ENCODE measurements around the gene ORAI3. TPM values are rescaled to one million over a fixed set of nuclear protein-coding genes. Genes with fewer than 3 reads are reported as not detected.
"Not testable (repeated sequence)": the region's sequence is repeated elsewhere in the genome, so short reads cannot be mapped to it uniquely, and the experiment has no call there.

ORAI3 gene
- polyA plus RNA-seq, 1 experiment = 37.1 TPM

DNA sequence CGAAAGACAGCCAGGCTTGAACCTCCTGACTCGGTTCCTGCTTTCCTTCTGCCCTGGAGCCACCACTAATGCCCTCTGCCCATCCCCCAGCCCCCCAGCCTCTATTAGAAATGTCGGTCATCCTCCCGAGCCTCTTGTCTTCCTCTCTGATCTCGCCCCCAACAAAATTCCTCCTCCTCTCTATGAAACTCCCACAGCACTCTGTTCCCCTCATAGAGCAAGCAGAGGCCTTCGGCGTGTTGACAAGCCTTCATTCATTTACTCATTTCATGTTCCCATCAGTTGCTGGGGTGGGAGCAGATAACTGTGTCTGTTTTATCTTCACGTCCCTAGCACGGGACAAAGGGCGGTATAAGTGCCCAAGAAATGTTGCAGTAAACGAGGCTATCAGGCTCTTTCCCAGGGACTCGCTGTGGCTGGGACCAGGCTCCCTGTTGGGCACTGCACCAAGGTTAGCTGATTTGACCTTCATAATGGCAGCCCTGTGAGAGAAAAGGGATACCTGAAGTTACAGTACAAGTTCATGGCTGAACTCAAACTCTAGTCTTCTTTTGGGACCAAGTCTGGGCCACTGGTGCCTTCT lies 17.7 kb upstream of the ORAI3 start:
- POLR2A ChIA-PET = no interaction called here
- no peak for DNase-seq (ENCODE audit: low read depth)
- H3K36me3 ChIP-seq (ENCODE audit: control insufficient read depth, insufficient read depth, low read length) = peaks cover 33% of the 10 kb centered on the region
- no peak overlapping the region for H3K4me3 ChIP-seq (ENCODE audit: low read depth, low read length)
- H3K27me3 ChIP-seq (ENCODE audit: control insufficient read depth, insufficient read depth, low read length) = no peaks in the 10 kb centered on the region
- CTCF ChIA-PET = interaction anchor here (2.2 to 6.6 kb wide), 2 partner anchors 10 kb away, joined by 9 to 40 read pairs; no protein-coding TSS in a partner anchor
- TF ChIP-seq, protein P1, sequence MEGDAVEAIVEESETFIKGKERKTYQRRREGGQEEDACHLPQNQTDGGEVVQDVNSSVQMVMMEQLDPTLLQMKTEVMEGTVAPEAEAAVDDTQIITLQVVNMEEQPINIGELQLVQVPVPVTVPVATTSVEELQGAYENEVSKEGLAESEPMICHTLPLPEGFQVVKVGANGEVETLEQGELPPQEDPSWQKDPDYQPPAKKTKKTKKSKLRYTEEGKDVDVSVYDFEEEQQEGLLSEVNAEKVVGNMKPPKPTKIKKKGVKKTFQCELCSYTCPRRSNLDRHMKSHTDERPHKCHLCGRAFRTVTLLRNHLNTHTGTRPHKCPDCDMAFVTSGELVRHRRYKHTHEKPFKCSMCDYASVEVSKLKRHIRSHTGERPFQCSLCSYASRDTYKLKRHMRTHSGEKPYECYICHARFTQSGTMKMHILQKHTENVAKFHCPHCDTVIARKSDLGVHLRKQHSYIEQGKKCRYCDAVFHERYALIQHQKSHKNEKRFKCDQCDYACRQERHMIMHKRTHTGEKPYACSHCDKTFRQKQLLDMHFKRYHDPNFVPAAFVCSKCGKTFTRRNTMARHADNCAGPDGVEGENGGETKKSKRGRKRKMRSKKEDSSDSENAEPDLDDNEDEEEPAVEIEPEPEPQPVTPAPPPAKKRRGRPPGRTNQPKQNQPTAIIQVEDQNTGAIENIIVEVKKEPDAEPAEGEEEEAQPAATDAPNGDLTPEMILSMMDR (IDR thresholded peaks at IDR 0.05; ENCODE audit: insufficient read depth, low read depth, low read length) = no peak

DNA sequence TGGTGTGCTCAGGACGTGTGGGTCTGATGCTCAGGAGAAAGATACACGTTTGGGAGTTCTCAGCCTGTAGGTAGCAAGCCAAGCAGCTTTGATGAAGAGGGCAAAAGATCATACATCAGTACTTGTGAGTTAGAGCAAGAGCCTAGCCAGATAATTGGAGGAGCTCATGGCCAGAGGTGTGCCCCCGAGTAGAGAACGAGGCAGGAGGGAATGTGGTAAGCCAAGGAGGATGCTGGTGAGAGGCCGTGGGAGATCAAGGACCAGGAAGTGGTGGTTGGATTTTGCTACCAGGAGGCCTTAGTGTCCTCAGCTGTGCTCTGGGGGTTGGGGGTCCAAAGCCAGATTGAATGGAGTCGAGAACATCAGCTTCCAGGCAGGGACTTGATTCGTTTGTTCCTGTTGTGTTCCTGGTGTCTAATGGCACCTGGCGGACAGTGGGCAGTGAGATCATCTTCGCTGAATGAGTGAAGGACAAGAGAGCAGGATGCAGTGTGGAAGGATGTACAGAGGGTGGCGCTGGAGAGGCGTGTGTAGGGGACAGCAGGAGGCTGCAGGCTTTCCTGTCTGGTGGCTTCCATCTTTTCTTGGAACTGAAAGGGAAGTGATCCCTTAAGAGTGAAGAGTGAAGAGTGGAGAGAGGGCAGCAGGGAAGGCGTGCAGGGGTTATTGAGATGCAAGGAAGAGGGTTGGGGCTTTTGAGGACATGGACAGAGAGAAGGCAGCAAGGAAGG lies 13.9 kb upstream of the ORAI3 start:
- Histone ChIP-seq H3K36me3 (ENCODE audit: control insufficient read depth, insufficient read depth, low read length) (peaks cover 23% of the 10 kb centered on the region), H3K27me3 (ENCODE audit: control insufficient read depth, insufficient read depth, low read length) (no peaks in the 10 kb centered on the region), H3K4me3 (ENCODE audit: low read depth, low read length) (no peak overlapping the region)
- DNase-seq (ENCODE audit: low read depth) = no peak
- ChIA-PET POLR2A (no interaction called here), CTCF (interaction anchor here (1.2 to 2.0 kb wide), 7 partner anchors 10 to 526 kb away, joined by 3 to 16 read pairs (median 4); partner anchors contain the start of genes ZNF646 and ZNF668)
- TF ChIP-seq, protein P1 (IDR thresholded peaks at IDR 0.05; ENCODE audit: insufficient read depth, low read depth, low read length) = peak; percentile 58

DNA sequence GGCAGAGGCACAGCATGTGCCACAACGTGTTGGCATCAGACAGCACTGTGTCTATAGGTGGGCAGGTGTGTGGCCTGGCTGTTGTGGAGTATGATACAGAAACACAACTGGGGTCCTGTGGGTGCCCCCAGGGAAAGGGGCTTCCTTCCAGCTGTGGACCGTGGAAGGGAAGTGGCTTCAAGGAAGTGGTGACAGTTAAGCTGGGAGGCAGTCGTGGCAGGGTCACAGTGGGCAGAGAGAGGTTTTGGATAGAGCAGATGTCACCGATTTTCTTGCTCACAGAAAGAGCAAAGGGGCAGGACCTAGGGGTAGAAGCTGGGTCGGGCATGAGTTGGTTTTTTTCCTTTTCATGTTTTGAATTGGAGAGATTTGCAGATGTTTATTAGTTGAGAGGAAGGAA lies 11.2 kb upstream of the ORAI3 start:
- CTCF ChIA-PET = interaction anchor here (1.9 kb wide), 1 partner anchor 11 kb away, joined by 6 read pairs; no protein-coding TSS in a partner anchor
- POLR2A ChIA-PET = no interaction called here

DNA sequence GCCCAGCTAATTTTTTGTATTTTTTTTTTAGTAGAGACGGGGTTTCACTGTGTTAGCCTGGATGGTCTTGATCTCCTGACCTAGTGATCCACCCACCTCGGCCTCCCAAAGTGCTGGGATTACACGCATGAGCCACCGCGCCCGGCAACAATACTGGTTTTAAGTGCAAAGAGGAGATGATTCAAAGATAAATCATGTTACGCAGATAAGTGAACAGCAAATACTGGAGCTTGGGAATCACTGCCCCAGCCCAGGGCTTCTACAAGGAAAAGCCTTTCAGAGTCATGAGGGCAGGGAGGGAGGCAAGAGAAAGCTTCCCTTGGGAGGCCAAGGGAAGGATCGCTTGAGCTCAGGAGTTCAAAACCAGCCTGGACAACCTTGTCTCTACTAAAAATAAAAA lies 9.3 kb upstream of the ORAI3 start:
- H3K27me3 ChIP-seq (ENCODE audit: control insufficient read depth, insufficient read depth, low read length); H3K4me3 ChIP-seq (ENCODE audit: low read depth, low read length); POLR2A ChIA-PET; DNase-seq (ENCODE audit: low read depth): not testable (repeated sequence)
- peaks cover 23% of the 10 kb centered on the region for H3K36me3 ChIP-seq (ENCODE audit: control insufficient read depth, insufficient read depth, low read length)
- CTCF ChIA-PET = interaction anchor here (0.9 to 7.1 kb wide), 5 partner anchors 12 to 101 kb away, joined by 3 to 40 read pairs (median 27); no protein-coding TSS in a partner anchor

More for the DNA sequence above, 11.2 kb upstream of the ORAI3 start:
- TF ChIP-seq, protein P1 (IDR thresholded peaks at IDR 0.05; ENCODE audit: insufficient read depth, low read depth, low read length) = no peak
- peaks cover 18% of the 10 kb centered on the region for H3K36me3 ChIP-seq (ENCODE audit: control insufficient read depth, insufficient read depth, low read length)
- no peak overlapping the region for H3K4me3 ChIP-seq (ENCODE audit: low read depth, low read length)
- no peaks in the 10 kb centered on the region for H3K27me3 ChIP-seq (ENCODE audit: control insufficient read depth, insufficient read depth, low read length)
- no peak for DNase-seq (ENCODE audit: low read depth)

DNA sequence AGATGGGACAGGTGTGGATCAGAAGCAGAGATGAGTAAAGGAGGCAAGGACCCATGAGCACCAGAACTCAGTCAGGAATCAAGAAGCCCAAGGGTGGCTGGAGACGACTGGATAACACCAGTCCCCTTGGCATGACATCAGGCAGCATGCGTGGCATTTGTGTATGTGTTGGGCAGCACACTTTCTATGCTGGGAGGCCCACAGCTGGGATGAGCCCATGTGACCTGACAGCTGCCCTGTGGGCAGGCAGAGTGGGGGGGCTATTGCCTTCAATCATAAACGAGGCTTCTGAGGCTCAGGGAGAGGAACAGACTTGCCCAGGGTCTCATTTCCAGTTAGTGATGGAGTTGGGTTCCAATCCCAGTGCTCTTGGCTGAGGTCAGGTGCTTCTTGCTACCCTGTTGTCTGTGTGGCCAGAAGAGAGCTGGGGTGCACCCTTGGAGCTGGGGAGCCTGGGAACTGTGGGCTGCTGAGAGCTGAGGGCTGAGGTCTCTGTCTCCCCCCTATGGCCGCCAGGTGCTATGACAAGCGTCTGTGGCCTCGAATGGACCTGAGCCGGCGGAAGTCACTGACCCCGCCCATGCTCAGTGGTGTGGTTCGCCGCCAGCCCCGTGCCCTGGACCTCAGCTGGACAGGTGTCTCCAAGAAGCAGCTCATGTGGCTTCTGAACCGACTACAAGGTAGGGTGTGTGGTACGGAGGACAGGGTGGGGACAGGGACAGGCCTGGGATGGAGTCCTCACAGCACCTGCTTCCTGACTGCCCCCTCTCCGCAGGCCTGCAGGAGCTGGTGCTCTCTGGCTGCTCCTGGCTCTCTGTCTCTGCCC lies 7.1 kb upstream of the ORAI3 start:
- Histone ChIP-seq H3K36me3 (ENCODE audit: control insufficient read depth, insufficient read depth, low read length) (peaks cover 23% of the 10 kb centered on the region), H3K27me3 (ENCODE audit: control insufficient read depth, insufficient read depth, low read length) (no peaks in the 10 kb centered on the region), H3K4me3 (ENCODE audit: low read depth, low read length) (no peak overlapping the region)
- no peak for DNase-seq (ENCODE audit: low read depth)
- ChIA-PET CTCF (interaction anchor here (0.6 to 7.1 kb wide), 23 partner anchors 9 to 926 kb away, joined by 3 to 40 read pairs (median 4); partner anchors contain the start of genes HSD3B7, VKORC1 and ZNF843), POLR2A (interaction anchor here (0.6 kb wide), 1 partner anchor 531 kb away, joined by 3 read pairs; no protein-coding TSS in a partner anchor)
- TF ChIP-seq, protein P1 (IDR thresholded peaks at IDR 0.05; ENCODE audit: insufficient read depth, low read depth, low read length) = peak; percentile 96

All from BJ (cell line).